HG02885 (cell line): Measurements from ENCODE around the gene HTT.
A peak's percentile ranks its signal among the peaks of the same experiment; 100 is the strongest.

Experiments
- ATAC-seq: cut with Tn5 transposase; IDR thresholded peaks from one replicate; pipeline ENCODE4 v1.9.1; 2021; ENCODE audit warnings: mild to moderate bottlenecking; ENCODE audit not compliant: unreplicated experiment, poor library complexity

The HTT gene

DNA sequence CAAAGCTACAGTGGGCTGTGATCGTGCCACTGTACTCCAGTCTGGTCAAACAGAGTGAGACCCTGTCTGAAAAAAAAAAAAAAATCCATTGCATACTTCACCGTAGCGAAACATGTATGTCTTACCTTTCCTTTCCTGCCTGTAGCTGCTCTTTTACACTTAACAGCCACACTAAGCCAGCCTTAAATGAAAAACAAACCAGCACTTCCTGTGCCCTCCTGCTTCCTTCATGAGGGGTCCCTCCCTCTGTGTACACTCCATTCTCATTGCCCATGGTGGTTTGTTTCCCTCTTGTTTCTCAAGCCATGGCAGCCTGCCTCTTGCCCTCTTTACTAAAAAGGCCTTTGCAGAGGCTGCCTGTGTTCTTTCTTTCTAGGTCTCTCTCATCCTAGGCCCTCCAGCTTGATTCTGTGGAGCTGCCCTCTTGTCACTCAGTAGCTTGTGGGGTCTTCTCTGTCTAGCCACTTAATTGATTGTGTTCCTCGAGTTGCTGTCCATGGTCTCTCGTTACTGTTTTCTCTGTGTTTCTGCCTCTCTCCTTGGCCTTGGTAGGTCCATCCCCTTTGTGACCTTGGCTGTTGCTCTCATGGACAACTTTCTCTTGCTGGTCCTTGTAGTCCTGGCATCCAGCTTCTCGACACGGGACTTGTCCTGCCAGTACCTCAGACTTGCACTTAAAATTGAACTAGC is 122.3 kb downstream of the HTT start:
- no peak for ATAC-seq

DNA sequence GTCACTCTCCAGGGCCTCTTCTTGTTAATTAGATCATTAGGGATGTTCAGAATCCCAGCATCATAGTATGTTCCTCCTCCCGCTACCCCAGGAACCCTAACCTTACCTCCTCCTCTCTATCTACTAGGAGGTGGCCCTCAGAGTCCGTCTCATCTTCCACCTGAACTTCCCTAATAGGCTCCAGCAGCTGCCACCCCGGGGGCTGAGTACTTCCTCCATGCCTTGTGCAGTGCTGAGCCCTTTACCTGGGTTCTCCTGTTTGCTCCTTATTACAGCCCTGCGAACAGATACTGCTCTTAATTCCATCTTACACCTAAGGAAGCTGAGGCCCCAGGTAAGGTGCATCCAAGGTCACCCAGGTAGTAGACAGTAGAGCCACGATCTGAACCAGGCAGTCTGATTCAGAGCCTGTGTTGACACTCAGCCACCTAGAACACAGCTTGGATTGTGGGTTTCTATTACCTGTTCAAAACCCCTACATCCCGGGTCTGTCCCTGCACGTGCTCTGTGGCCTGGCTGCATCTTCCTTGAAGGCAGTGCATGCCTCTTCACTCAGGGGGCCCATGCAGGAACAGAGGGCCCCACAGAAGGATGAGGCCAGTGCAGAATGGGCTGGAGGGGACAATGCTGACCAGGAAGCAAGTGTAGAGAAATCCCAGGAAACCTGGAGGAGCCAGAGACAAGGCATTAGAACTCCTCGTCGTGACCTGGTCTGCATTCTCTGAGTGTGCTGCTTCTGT is 123.1 kb downstream of the HTT start:
- no peak for ATAC-seq

DNA sequence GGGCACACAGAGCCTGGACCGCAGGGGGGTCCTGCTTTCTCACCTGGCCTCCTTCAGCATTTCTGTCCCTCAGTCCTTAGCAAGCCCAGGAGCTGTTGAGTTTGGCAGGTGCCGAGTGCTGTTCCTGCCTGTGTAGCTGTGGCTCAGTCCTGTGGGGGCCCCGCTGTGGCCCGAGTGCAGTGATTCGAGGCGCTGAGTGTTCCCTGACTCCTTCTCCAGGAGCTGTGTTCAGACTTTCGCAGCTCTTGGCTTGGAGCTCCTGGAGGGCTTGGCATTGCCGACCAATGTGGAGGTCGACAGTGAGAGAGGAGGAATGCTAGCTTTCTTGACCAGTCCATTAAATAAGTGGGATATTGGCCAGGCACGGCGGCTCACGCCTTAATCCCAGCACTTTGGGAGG is 124.4 kb downstream of the HTT start:
- no peak for ATAC-seq

DNA sequence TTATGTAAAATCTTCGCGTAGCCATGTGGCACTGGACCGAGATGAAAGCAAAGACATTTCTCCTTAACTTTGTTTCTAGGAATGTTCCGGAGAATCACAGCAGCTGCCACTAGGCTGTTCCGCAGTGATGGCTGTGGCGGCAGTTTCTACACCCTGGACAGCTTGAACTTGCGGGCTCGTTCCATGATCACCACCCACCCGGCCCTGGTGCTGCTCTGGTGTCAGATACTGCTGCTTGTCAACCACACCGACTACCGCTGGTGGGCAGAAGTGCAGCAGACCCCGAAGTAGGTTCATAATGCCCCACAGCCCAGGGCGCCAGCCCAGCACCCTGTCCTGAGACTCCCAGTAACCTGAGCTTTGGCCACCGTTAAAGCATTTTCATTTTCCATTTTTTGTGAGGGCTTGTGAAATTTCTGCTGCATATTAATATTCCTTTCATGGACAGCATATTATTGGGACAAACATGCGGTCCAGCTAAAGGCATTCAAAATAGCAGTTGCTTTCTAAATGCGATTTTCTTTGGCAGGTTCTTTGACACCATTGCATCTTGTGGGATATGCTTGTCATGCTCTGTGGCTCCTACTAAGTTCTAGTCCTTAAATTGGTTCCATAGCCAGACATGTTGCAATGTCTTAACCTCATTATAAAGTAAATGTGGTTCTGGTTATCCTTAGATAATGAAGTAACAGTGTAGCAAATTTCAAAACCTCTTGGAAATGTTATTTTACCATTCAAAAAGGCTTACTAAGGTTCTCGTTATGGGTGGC is 125.4 kb downstream of the HTT start:
- no peak for ATAC-seq

DNA sequence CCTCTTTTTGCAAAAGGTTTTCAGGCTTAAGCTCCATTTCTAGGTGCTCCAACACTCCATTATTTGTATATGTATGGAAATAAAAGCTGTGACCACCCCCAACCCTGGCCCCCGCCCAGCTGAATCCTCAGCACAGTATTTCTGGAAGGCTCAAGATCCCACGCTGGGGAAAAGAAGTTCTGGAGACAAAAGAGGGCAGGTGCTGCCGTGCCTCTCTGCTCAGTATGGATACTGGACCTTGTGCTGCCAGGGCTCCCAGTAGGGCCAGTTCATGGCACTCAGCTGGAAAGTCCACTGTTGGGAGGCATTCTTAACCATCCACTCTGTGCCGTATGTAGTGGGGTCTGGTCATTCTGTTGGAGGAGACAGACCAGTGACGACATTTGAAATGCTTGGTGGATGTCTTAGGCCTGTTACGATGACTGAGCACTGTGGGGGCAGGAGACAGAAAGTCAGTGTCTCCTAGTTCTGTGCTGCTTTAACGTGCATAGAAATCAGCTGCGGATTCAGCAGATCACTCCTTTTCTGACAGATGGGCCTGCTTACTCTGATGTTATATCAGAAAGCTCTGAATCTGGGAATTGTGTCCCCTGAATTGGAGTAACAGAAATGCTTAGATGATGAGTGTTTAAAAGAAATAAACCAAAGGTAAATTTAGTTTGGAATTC is 126.1 kb downstream of the HTT start:
- ATAC-seq = no peak

DNA sequence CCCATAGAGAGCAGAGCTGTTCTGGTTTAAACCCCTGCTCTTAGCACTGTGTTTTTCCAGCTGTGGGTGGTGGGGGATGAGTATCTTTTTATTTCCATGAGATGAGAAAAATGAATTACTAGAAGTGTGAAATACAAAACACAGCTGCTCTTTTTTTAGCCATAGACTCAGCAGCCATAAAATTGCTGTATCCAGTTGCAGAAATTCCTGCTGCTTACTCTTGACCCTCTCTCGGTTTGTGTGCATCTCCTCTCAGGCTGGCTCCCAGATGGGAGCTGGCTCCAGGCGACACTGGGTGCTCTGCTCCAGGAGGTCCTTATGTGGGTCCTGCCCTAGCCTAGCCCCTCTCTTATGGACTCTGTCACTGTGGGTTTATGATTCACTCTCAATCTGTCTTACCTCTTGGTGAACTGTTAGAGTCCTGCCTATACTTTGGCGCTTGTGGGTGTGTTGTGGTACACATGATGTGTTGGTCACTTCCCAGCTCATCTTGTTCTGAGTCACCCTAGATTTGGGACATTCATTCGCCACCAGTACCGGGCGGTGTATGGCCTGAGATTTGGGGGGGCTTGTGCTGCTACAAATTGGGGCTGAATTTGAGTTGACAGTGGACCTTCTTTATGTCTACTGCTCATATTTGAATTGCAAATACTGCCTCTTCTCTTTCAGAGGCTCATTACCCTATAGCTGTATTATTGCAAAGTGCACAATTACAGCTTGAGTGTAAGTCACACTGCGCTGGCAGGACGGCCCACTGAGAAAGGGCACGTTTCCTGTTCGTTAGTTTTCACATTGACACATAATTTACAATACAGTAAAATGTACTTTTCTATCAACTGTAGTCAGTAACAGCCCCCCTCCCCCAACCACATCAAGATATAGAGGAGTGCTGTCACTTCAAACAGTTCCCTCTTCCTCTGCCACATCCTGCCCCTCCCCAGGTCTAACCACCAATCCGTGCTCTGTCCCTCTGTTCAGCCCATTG is 127.5 kb downstream of the HTT start:
- peak; percentile 60 for ATAC-seq

DNA sequence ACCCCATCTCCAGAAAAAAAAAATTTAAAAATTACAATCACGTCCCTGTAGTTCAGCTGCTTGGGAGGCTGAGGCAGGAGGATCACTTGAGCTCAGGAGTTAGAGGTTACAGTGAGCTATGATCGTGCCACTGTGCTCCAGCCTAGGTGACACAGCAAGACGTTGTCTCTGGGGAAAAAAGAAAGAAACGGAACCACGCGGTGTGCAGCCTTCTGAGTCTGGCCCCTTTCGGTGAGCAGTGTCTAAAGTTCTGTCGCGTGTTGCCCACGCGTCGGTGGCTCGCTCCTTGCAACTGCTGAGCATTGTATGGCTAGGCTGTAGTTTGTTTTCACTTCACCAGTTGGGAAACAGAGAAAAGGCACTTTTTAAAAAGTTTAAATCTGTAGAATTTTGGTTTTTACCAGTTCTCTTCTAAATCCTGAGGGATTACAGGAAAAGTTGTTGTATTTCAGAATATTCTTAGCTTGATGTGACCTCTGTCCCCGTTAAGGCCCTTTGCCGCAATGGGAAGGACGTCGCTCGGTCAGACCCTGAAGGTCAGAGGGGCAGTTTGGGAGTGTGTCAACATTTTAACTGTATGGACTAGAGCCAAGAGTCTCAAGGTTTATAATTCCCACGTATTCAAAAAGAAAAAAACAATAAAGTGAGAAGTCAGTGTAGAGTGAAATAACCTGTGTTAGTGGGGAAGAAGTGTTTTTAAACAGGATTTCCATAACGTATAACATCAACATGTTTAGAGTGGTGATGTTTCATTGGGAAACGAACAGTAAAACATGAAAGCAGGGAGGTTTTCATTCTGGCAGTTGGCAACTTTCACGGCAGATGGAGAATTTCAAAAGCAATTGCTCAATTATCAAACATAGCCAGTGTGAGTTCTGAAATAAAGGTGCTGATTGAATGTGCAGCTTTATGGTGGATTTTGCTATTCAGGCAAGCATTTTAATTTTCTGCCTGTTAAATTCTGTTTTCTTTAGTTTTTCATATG is 128.6 kb downstream of the HTT start:
- ATAC-seq = no peak

DNA sequence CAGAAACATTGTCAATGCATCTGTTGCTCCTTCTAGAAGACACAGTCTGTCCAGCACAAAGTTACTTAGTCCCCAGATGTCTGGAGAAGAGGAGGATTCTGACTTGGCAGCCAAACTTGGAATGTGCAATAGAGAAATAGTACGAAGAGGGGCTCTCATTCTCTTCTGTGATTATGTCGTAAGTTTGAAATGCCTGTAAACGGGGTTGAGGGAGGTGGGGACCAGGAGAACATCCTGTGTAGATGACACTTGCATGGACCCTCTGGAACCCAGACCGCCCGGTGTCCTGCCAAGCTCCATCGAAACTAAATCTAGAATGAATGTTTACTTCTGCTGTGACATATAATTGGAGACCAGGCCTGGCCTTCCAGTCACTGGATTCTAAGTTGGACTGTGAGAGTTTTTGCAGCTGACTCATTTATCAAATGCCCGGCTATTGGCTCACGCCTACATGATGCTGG is 129.5 kb downstream of the HTT start:
- no peak for ATAC-seq

DNA sequence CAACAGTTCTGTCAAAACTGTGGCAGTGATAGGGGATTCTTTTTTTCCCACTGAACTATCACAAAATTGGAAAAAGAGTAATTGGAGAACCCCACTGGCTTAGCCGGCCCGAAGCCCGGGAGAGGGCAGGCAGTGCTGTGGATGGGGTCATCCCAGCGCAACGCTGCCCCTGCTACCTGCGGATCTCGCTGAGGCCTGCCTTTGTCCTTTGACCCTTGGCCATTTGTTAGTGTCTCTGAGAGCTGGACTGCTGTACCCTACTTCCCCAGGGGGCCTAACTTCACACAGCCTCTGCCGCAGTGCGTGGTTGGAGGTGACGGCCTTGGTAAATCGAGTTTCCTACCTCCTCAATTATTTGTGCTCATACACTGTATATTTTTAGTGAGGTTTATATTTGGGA is 131.5 kb downstream of the HTT start:
- no peak for ATAC-seq

DNA sequence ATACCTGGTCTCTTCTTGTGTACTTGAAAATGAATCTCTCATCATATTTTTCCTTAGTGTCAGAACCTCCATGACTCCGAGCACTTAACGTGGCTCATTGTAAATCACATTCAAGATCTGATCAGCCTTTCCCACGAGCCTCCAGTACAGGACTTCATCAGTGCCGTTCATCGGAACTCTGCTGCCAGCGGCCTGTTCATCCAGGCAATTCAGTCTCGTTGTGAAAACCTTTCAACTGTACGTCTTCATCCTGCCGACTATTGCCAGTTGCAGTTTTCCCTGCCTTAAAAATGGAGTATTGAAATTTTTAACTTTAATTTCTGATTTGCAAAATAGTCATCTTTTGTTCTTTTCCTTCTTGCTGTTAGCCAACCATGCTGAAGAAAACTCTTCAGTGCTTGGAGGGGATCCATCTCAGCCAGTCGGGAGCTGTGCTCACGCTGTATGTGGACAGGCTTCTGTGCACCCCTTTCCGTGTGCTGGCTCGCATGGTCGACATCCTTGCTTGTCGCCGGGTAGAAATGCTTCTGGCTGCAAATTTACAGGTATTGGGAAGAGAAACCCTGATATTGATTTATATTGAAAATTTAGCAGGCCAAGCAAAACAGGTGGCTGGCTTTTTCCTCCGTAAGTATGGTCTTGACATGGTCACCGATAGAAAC is 132.1 kb downstream of the HTT start:
- no peak for ATAC-seq

DNA sequence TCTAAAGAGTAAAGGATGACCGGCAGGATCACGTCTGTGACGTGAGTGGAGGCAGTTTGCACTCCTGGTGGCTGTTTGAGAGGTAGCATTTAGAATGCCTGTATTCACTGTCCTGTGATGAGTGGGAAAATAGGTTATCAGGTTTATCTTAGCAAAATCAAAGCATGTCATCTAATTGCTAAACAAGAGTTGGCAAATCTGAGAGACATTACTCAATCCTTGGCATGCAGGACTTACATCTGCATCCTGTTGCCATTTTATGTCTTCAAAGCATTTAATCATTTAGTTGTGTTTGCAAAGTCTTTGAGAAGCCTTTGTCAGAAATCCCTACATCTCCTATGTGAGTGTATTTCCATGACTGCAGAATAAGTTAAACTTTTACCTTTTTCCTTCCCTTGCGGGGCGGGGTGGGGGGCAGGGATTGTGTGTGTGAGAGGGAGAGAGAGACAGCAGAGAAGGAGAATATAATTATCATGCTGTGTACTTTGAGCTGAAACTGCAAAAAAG is 133.1 kb downstream of the HTT start:
- no peak for ATAC-seq

DNA sequence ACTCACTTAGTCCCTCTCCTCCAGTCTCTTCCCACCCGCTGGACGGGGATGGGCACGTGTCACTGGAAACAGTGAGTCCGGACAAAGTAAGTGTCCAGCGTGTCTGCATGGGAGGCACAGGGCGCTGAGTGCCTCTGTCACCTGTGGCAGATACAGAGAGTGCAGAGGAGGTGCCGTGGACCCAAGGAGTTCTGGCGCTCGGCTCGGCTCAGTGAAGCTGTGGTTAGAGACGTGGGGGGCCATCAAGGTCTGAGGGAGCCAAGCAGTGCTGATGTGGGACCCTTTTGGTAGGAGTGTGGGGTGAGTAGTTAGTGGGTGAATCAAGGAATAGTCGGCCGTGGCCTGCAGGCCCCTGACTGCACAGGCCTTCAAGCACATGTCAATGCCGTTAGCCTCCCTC is 134.3 kb downstream of the HTT start:
- no peak for ATAC-seq

DNA sequence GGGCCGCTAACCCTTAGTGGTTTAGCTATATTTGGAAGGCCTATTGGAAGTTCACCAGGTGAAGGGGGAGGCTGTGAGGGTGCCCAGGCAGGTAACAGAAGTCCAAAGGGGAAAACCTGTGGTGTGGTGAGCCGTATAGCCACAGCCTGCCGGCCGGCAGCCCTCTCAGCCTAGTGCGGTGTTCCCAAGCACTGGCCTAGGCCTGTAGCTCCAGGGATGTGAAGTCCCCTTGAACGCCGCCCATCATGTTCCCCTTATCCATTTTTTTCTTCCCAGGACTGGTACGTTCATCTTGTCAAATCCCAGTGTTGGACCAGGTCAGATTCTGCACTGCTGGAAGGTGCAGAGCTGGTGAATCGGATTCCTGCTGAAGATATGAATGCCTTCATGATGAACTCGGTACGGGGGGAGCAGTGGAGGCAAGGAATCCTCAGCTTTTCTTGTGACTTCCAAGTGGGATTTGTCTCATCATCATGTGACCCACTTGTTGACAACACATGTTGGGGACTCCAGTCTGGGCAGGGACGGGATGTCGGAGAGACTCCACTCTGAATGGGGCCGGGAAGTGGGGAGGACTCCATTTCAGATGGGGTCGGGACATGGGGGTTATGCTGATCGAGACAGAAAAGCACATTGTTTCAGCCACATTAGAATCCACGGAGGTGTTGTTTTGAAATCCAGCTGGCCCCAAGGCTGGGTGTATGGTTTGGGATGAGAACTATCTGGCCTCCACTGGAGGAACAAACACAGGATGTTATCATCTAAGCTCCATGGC is 135.3 kb downstream of the HTT start:
- no peak for ATAC-seq

DNA sequence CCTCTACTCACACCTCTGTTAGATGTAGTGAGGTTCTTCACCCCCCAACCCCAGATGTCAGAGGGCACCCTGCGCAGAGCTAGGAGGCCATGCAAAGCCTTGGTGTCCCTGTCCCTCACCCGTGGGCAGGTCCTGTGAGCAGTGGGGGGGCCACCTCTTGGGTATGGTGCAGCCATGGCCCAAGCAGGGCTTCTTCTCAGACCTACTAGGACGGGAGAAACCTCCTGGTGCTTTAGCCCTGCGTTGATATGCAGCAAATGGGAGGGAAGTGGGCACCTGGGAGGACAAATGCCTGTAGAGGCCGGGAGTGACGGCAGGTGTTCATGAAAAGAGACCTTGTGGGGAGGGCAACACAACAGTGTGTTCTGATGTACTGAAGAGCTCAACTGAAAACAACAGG is 136.0 kb downstream of the HTT start:
- no peak for ATAC-seq

DNA sequence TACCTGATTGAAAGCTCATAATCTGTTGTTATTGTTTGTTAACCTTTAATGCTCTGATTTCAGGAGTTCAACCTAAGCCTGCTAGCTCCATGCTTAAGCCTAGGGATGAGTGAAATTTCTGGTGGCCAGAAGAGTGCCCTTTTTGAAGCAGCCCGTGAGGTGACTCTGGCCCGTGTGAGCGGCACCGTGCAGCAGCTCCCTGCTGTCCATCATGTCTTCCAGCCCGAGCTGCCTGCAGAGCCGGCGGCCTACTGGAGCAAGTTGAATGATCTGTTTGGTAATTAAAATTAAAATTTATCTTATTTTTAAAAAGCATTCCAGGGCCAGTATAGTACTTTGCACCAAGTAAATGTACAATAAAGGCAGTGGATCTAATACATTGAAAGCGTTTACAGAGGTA is 137.4 kb downstream of the HTT start:
- no peak for ATAC-seq

DNA sequence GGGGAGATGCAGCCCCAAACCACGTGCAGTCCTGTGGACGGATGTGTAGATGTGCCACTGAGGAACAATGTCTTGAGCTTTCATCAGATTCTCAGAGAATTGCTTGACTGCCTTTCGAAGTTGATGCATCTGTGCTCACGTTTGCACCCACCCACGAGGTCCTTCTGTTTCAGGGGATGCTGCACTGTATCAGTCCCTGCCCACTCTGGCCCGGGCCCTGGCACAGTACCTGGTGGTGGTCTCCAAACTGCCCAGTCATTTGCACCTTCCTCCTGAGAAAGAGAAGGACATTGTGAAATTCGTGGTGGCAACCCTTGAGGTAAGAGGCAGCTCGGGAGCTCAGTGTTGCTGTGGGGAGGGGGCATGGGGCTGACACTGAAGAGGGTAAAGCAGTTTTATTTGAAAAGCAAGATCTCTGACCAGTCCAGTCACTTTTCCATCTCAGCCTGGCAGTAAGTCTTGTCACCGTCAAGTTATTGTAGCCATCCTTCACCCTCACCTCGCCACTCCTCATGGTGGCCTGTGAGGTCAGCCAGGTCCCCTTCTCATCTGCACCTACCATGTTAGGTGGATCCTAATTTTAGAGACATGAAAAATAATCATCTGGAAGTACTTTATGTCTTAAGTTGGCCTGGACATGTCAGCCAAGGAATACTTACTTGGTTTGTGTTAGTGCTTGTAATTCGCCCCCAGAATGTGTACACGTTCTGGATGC is 138.1 kb downstream of the HTT start:
- no peak for ATAC-seq

DNA sequence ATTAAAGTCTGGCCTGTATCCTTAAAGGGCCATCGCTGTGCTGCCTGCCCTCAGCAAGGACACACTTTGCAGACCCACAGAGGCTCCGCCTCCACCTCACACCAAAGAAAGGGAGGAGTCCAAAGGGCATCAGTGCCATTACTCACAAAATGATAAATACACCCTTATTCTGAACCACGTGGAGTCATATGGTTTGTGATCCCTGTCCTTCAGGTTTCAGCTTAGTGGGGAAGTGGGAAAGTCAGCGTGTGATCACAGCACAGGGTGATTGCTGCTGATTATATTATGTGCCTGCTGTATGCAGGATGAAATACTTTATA is 138.6 kb downstream of the HTT start:
- no peak for ATAC-seq
